Astrocyte (in vitro differentiated cells and primary cell): ENCODE data around the gene ITPK1. TPM values are rescaled to one million over a fixed set of nuclear protein-coding genes. Genes with fewer than 3 reads are reported as not detected.

Source experiments
- DNase-seq: peaks from one replicate; pipeline ENCODE4 v3.0.0-alpha.2; 2010; ENCODE audit warnings: low read depth
- FAIRE-seq: peaks from 2 replicates; lab custom pipeline; 2011; peaks lifted over from hg19 to GRCh38; lab: Jason Lieb, UNC
- H2AFZ ChIP-seq: 2 replicates; pipeline ENCODE4 v1.6.0; 2012; ENCODE audit warnings: low read depth, low read length, inconsistent platforms
- H3K27ac ChIP-seq: 2 replicates; pipeline ENCODE4 v1.5.1; 2011; ENCODE audit warnings: low read depth, low read length, inconsistent platforms
- H3K27me3 ChIP-seq: 2 replicates; pipeline ENCODE4 v1.6.0; 2011; ENCODE audit warnings: low read length, inconsistent platforms; ENCODE audit not compliant: insufficient read depth
- H3K36me3 ChIP-seq: 2 replicates; pipeline ENCODE4 v1.5.1; 2011; ENCODE audit warnings: low read length, inconsistent platforms; ENCODE audit not compliant: insufficient read depth
- H3K4me1 ChIP-seq: 2 replicates; pipeline ENCODE4 v1.5.1; 2011; ENCODE audit warnings: low read length, inconsistent platforms; ENCODE audit not compliant: insufficient read depth
- H3K4me2 ChIP-seq: 2 replicates; pipeline ENCODE4 v1.6.0; 2012; ENCODE audit warnings: low read length, inconsistent platforms
- H3K4me3 ChIP-seq: 2 replicates; pipeline ENCODE4 v1.5.1; 2011; ENCODE audit warnings: low read depth, mild to moderate bottlenecking, low read length, inconsistent platforms; ENCODE audit not compliant: insufficient read depth
- H3K79me2 ChIP-seq: 2 replicates; pipeline ENCODE4 v1.6.0; 2012; ENCODE audit warnings: mild to moderate bottlenecking, low read length, inconsistent platforms; ENCODE audit not compliant: insufficient read depth
- H3K9ac ChIP-seq: 2 replicates; pipeline ENCODE4 v1.6.0; 2012; ENCODE audit warnings: mild to moderate bottlenecking, low read length, inconsistent platforms
- H3K9me3 ChIP-seq: 2 replicates; pipeline ENCODE4 v1.5.1; 2012; ENCODE audit warnings: low read depth, mild to moderate bottlenecking, low read length, inconsistent platforms; ENCODE audit not compliant: insufficient read depth
- H4K20me1 ChIP-seq: 2 replicates; pipeline ENCODE4 v1.6.0; 2012; ENCODE audit warnings: low read length, inconsistent platforms; ENCODE audit not compliant: insufficient read depth
- H3K27ac Mint-ChIP-seq: one replicate; pipeline ENCODE4 v1.8.0; 2021; ENCODE audit warnings: mild to moderate bottlenecking, mixed read lengths; ENCODE audit not compliant: unreplicated experiment
- H3K27me3 Mint-ChIP-seq: one replicate; pipeline ENCODE4 v1.8.0; 2021; ENCODE audit warnings: low read depth, mixed read lengths; ENCODE audit not compliant: unreplicated experiment
- H3K36me3 Mint-ChIP-seq: one replicate; pipeline ENCODE4 v1.8.0; 2021; ENCODE audit warnings: low read depth, mixed read lengths; ENCODE audit not compliant: unreplicated experiment
- H3K4me1 Mint-ChIP-seq: one replicate; pipeline ENCODE4 v1.8.0; 2021; ENCODE audit warnings: low read depth, mixed read lengths; ENCODE audit not compliant: unreplicated experiment
- H3K4me3 Mint-ChIP-seq: one replicate; pipeline ENCODE4 v1.8.0; 2021; ENCODE audit warnings: mild to moderate bottlenecking, moderate library complexity, mixed read lengths; ENCODE audit not compliant: unreplicated experiment
- H3K9me3 Mint-ChIP-seq: one replicate; pipeline ENCODE4 v1.8.0; 2021; ENCODE audit warnings: mild to moderate bottlenecking, mixed read lengths; ENCODE audit not compliant: unreplicated experiment
- EZH2 ChIP-seq: IDR thresholded peaks from 2 replicates; pipeline ENCODE4 v1.6.1; 2012; ENCODE audit warnings: mild to moderate bottlenecking, low read length, inconsistent platforms; ENCODE audit not compliant: insufficient read depth
- total RNA-seq: library from RNA; stranded (reverse); gene quantifications from 2 replicates; pipeline ENCODE4 v1.2.1, GENCODE V29; 2021
- TF ChIP-seq, protein P1 (sequence below): IDR thresholded peaks from 2 replicates; pipeline ENCODE4 v1.5.1; 2011; ENCODE audit warnings: low read depth, mild to moderate bottlenecking, inconsistent platforms, low read length, moderate library complexity; ENCODE audit not compliant: insufficient read depth

Gene ITPK1
- total RNA-seq, 1 donor from 2014 or later: 13.0 TPM

- peaks cover 33% of the 10 kb centered on the region for H3K27me3 Mint-ChIP-seq
Measured at GRCh38 chr14:92906420-92906819, 209.3 kb downstream of the ITPK1 start.

GRCh38 chr14:92905667-92906066 lies 210.1 kb downstream of the ITPK1 start:
- TF ChIP-seq, protein P1, sequence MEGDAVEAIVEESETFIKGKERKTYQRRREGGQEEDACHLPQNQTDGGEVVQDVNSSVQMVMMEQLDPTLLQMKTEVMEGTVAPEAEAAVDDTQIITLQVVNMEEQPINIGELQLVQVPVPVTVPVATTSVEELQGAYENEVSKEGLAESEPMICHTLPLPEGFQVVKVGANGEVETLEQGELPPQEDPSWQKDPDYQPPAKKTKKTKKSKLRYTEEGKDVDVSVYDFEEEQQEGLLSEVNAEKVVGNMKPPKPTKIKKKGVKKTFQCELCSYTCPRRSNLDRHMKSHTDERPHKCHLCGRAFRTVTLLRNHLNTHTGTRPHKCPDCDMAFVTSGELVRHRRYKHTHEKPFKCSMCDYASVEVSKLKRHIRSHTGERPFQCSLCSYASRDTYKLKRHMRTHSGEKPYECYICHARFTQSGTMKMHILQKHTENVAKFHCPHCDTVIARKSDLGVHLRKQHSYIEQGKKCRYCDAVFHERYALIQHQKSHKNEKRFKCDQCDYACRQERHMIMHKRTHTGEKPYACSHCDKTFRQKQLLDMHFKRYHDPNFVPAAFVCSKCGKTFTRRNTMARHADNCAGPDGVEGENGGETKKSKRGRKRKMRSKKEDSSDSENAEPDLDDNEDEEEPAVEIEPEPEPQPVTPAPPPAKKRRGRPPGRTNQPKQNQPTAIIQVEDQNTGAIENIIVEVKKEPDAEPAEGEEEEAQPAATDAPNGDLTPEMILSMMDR: no peak
- no peak for TF ChIP-seq EZH2
- FAIRE-seq (no peak), DNase-seq (no peak)
- peaks cover 16% of the 10 kb centered on the region for H3K27me3 ChIP-seq
- Mint-ChIP-seq H3K36me3 (no peaks in the 10 kb centered on the region), H3K27ac (no peak overlapping the region), H3K4me1 (no peaks in the 10 kb centered on the region), H3K4me3 (no peak overlapping the region), H3K27me3 (peaks cover 33% of the 10 kb centered on the region), H3K9me3 (peaks cover 3% of the 10 kb centered on the region)
- no peak overlapping the region for H3K27ac ChIP-seq
- H2AFZ ChIP-seq: no peak overlapping the region
- no peak overlapping the region for H3K4me3 ChIP-seq
- H3K9me3 ChIP-seq: no peaks in the 10 kb centered on the region
- no peak overlapping the region for H3K9ac ChIP-seq
- no peaks in the 10 kb centered on the region for H3K79me2 ChIP-seq
- H3K4me2 ChIP-seq: no peak overlapping the region
- no peaks in the 10 kb centered on the region for H3K4me1 ChIP-seq
- H4K20me1 ChIP-seq: no peaks in the 10 kb centered on the region
- no peaks in the 10 kb centered on the region for H3K36me3 ChIP-seq

More at GRCh38 chr14:92906420-92906819, 209.3 kb downstream of the ITPK1 start:
- H3K4me3 Mint-ChIP-seq: no peak overlapping the region
- H3K4me3 ChIP-seq: no peak overlapping the region
- no peaks in the 10 kb centered on the region for H4K20me1 ChIP-seq
- no peaks in the 10 kb centered on the region for H3K36me3 ChIP-seq
- no peak overlapping the region for H2AFZ ChIP-seq
- H3K27ac Mint-ChIP-seq: no peak overlapping the region
- no peaks in the 10 kb centered on the region for H3K4me1 ChIP-seq
- FAIRE-seq (no peak), DNase-seq (no peak)
- no peak overlapping the region for H3K9ac ChIP-seq
- H3K4me1 Mint-ChIP-seq: no peaks in the 10 kb centered on the region
- no peaks in the 10 kb centered on the region for H3K79me2 ChIP-seq
- H3K4me2 ChIP-seq: no peak overlapping the region
- H3K9me3 ChIP-seq: no peaks in the 10 kb centered on the region
- H3K27me3 ChIP-seq: peaks cover 16% of the 10 kb centered on the region
- H3K27ac ChIP-seq: no peak overlapping the region
- peaks cover 3% of the 10 kb centered on the region for H3K9me3 Mint-ChIP-seq
- TF ChIP-seq, protein P1: no peak
- no peak for TF ChIP-seq EZH2
- H3K36me3 Mint-ChIP-seq: no peaks in the 10 kb centered on the region

DNA sequence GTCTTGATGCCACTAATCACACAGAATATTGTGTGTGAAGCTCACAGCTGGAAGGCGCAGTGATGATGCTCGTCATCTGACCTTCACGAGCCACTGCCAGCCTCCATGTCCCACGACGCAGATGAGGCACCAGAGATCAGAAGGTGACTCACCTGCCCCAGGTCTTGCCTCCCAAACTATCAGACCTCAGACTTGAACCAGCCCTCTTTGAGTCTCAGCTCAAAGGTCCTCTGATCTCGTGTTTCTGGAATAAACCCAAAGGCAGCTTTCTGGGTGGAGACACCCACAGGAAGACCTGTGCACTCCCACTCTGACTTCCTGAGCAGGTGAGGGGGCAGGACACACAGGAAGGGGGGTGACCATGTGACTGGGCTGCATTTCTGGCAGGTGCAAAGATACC lies 212.4 kb downstream of the ITPK1 start:
- Histone ChIP-seq H3K4me1 (no peaks in the 10 kb centered on the region), H3K4me3 (no peak overlapping the region), H3K27me3 (peaks cover 16% of the 10 kb centered on the region), H3K4me2 (no peak overlapping the region), H2AFZ (no peak overlapping the region), H3K27ac (no peak overlapping the region), H3K79me2 (no peaks in the 10 kb centered on the region), H3K36me3 (no peaks in the 10 kb centered on the region), H4K20me1 (no peaks in the 10 kb centered on the region), H3K9me3 (no peaks in the 10 kb centered on the region), H3K9ac (no peak overlapping the region)
- Mint-ChIP-seq H3K27ac (no peak overlapping the region), H3K36me3 (no peaks in the 10 kb centered on the region), H3K4me1 (no peaks in the 10 kb centered on the region), H3K9me3 (no peaks in the 10 kb centered on the region), H3K27me3 (peaks cover 33% of the 10 kb centered on the region), H3K4me3 (no peak overlapping the region)
- TF ChIP-seq EZH2: no peak
- TF ChIP-seq, protein P1: no peak
- DNase-seq: no peak
- no peak for FAIRE-seq
